HG02763 (cell line): ENCODE results near the gene EXOC6B.

Source experiments
- ATAC-seq: cut with Tn5 transposase; IDR thresholded peaks from one replicate; pipeline ENCODE4 v1.9.1; 2021; ENCODE audit warnings: mild to moderate bottlenecking, moderate library complexity; ENCODE audit not compliant: unreplicated experiment

EXOC6B gene

DNA sequence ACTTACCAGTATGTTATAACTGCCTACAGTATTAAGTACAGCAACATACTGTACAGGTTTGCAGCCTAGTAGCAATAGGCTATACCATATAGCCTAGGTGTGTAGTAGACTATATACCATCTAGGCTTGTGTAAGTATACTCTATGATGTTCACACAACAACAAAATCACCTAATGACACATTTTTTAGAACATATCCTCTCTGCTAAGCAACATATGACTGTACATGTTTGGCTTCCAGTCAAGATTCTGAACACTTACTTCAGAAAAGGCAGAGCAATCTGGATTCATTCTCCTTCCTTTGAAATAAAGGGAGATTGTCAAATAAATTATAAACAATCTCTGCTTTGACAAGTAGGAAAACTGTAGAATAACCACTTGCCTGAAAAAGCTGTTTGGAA lies 81.8 kb downstream of the EXOC6B start:
- ATAC-seq = no peak

DNA sequence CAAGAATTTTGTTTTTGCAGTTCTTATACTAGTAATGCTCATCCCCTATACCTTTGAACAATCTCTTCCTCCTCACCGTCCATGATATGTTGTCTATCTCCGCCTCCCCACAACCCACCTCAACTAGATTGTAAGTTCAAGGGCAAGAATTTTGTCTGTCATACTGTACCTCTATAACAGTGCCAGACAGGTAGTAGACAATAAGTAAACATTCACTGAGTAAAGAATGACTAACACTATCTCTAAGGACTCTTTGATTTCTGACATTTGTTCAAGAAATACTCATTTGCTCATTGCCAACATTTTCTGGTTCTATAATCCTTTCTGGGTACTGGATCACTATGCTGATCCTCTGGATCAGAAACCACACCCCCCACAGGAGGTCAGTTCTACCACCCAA lies 82.4 kb downstream of the EXOC6B start:
- ATAC-seq = no peak

DNA sequence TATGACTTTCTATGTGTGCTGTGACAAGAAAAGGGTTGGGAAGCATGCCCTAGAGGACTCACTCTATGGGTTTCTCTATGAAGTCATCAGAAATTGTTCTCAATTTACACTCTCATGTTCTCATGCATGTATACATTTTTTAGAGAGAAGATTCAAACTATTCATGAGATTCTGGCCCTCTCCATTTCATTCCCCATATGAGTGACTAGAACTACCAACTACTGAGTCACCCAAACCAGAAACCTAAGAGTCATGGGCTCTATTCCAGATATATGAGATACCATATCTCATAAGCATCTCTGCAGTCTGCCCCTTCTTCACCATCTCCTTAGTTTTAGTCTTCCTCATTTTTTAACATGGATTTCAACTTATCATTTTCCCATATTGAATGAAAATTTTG lies 87.7 kb downstream of the EXOC6B start:
- ATAC-seq = no peak

DNA sequence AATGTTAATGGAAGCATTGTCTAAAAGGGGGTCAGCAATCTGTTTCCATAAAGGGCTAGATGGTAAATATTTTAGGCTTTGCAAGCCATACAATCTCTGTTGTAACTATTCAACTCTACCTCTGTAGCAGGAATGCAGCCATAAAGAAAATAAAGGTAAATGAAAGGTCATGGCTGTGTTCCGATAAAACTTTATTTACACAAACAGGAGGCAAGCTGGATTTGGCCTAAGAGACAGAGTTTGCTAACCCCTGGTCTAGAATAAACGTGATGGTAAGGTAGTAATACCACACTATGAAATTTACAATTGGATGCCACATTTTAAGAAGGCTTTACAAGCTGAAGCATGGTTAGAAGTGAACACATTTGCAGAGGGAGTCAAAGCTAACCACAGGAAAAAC lies 91.4 kb downstream of the EXOC6B start:
- no peak for ATAC-seq

DNA sequence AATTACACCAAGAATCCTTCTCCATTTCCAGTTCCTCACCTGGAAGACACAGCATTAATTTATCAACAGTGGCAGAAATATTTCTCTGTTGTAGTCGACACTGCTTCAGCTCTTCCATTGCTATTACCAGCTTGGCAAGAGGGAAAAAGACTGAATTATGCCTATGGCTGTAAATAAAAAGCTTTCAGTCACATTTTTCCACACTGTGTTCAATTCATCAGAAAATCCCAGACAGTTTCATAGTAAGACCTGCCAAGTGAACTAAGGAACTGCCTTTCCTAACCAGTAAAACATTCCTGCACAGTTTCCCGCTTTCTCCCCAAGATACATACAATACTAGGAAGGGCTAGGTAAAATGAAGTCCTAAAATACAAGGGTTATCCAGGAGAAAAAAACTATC lies 94.7 kb downstream of the EXOC6B start:
- ATAC-seq = no peak

DNA sequence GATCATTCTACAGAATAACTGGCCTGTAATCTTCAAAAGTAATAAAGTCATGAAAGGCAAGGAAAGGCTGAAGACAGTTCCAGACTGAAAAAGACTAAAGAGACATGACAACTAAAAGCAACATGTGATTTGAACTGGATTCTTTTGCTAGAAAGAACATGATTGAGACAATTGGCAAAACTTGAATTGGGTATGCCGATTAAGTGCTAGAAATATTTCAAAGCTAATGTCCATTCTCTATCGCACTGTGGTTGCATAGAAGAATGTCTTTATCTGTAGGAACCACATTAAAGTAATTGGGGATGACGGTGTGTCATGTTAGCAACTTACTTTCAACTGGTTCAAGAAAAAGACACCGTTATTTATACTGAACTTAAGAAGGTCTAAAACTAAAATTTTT lies 98.5 kb downstream of the EXOC6B start:
- ATAC-seq = no peak

DNA sequence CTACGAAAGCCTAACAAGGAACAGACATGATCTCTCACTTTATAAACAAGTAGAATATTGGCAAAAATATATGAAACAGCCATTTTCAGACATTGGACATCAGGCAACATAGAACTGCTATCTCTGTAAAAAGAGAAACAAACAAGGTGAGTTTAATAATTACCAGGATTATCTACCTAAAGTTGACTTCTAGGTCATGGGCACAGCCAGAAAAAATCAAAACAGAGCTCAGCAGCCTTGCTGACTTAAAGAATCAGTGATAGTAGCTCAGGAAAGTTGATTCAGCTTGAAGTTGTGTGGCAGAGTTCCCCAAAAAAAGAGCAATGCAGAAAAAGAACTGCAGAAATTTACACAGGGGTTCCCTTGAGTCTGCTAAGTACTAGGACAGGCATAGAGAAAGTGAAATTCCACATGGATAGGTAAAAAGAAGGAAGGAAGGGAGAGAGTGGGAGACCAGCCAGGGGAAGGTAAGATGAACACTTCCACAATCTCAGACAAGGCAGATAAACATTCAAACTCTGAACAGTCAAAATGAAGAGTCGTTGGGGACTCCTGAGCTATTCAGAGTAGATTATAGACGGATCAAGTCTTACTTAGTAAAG lies 102.0 kb downstream of the EXOC6B start:
- no peak for ATAC-seq

DNA sequence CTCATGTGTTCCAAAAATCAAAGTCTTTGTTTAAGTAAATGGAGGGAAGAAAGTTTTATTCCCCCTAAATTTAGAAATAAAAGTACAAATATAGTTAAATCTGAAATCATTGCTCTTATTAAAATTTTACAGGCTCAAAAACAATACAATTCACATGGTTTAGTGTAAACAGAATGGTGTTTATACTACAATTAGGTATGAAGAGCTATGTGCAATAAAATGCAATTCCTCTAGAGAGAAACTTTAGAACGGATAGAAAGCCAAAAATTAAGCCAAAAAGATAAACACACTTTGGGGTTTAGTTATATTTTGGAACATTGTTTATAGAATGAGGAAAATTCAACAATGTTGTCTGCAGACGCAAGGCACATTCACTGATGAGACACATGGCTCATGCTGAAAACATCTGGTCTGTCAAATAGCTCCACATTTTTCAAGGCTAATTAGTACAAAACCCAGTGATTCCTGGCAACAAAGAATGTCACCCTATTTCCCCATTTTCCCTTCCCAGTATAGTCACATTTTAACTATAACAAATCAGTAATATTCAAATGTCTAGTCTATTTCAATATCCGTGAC lies 103.3 kb downstream of the EXOC6B start:
- ATAC-seq = no peak

DNA sequence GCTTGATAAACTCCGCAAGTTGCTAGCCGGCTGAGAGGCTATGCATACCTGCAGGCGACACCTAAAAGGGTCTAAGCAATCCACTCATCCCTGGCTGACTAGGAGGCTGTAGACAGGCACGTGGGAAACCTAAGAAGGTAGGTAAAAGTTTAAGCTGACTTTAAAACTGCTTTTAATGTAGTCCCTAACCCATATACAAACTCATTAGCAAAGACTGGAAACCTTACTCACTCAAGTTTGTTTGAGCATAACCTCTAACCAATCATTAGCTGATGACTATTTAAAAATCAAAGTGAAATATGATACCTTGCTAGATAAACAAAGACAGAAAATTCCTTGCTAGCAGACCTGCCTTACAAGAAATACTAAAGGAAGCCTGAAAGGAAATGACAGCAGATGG lies 106.4 kb downstream of the EXOC6B start:
- ATAC-seq = no peak

DNA sequence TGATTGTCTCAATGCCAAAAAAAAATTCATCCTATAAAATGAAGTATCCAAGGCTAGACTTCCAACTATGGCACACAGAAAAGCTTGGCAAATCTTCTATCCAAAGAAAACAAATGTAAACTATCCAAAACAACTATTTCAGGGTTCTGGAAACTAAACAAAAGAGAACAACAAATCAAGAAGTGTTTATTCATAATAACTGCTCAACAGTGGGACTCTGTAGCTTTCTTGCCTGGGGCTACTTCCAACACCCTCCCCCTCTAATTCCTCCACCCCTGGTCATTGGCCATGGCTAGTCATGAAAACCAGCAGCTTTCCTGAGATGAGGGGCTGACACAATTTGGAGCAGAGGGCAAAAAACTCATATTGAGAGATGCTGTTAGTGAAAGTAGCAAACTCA lies 107.0 kb downstream of the EXOC6B start:
- ATAC-seq = no peak

DNA sequence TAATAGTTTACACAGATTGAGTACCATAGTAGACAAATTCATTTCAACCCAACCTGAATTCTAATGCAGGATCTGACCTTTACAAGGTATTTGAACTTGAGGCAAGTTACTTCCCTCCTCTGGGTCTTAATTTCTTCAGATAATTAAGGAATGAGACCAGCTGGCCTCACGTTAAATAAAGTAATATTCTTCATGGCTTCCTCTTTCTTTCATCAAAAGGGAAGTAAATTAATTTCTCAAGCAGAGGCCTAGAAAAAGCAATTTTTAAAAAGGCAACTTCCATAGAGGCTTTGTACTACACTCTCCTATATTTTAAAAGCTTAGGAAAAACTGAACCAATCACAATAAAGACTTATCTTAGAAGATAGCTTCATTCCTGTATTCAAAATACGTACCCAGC lies 109.2 kb downstream of the EXOC6B start:
- no peak for ATAC-seq

DNA sequence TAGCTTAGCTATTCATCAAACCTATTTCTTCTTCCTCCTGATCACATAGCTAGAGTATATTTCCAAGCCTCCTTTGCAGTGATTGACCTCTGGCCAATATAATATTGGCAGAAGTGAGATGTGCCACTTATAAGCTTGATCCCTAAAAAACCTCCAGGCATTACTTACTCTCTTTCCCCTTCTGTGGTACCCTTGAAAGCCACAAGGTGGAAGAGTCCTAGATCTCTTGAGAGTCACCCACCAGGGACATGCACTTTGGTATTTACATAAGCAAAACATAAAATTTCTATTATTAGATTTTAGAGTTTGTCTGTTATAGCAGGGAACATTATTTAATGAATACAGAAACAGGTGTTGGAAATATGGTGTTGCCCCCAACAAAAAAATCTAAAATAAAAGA lies 112.0 kb downstream of the EXOC6B start:
- no peak for ATAC-seq

DNA sequence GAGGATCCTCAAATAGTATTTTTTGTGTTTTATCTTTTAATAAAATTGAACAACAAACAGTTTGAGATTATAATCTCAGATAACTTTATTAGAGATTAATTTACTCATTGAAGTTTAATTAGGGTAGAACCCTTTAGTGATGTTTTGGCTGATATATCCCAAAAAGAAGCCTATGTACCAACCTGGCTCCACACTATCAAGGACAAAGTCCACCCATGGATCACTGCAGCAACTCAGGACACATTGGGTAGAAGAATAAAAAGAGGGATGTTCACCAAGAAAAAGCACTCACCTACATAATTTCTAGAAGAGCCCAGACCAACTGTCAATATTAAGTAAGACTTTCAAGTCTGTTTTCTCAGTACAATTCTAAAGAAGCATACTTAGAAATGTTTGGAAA lies 112.9 kb downstream of the EXOC6B start:
- no peak for ATAC-seq

DNA sequence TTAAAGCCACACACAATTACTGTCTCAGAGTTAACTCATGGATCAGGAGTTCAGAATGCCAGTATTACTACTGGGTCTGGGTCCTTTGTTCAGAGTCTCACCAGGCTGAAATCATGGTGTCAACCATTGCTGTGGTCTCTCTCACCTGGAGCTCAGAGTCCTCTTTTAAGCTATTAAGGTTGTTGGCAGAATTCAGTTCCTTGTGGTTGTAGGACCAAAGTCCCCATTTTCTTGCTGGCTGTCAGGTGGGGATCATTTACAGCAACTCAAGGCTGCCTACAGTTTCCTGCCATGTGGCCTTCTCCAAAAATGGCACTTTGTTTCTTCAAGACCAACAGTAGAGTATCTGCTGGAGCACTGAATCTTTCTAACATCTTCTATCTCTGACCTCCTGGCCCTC lies 113.5 kb downstream of the EXOC6B start:
- no peak for ATAC-seq

DNA sequence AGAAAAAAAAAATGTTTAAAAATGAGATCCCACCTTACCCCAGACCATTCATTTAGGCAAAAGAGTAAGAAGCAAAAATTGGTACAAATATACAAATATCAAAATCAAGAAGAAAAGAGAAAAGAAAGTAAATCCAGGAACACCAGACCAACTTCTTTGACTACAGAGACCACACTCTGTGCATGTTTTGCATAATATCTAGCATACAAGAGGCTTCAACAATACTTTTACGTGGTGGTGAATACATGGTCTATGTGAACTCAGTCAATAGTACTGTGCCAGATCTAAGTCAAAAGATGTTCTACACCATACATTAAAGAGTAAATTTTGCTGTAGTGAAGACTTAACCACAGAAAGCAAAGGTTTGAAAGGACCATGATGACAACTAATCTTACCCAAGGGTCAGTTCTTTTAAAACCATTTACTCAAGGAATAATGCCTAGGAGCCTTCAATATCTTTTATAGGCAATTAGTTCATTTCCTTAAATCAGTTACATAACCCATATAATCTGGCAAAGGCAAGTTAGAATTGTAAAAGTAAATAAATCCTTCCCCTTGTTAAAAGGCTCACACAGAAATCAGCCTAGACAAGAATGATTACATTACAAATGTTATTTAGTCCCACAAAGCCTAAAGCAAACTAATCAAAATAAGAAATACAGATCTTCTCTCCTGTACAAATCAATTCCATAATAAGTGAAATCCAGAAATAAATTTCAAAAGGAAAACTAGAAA lies 115.2 kb downstream of the EXOC6B start:
- ATAC-seq = no peak

DNA sequence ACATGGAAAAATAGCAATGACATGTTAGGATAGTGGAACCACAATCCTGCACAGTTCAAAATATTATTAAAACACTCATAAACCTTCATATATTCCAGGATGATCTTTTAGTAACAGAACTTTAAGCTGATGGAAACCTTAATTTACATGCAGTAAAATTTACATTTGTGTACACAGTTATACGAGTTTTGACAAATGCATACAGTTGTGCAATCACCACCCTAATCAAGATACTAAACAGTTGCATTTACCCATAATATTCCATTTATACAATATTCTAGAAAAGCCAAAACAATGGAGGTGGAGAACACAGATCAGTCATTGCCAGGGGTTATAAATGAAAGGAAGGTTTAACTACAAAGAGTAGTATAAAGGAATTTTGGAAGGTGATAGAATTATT lies 117.6 kb downstream of the EXOC6B start:
- no peak for ATAC-seq

DNA sequence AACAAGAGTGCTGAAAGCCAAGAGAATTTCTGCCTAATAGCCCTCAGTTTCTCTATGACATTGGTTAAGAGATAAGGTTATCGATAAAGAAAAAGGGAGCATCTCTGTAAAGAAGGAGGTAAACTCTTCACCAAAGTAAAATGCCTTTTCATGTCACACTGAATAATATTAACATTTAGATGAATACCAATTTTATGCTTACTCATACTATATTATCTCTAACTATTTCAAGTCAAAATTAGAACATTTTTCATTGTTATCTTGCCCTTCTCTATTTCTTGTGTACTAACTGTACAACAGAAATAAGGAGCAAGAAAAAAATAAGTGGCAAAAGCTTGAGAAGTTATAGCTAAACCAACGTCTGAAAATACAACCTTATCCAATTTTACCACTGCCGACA lies 127.5 kb downstream of the EXOC6B start:
- no peak for ATAC-seq

DNA sequence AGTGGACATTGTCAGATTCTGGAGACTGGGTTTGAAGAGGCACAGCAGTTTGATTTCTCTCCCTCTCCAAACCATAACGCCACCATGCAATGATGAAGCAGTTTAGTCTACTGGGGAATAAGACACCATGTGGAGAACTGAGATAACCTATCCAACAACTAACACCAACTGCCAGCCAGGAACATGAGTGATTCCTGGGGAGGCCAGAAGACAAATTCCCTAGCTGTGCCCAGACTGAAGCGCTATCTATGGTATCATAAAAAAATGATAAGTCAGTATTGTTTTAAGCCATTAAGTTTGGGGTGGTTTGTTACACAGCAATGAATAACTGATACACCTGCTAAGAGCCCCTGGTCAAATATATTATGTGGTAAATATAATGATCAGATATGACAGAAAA lies 129.3 kb downstream of the EXOC6B start:
- no peak for ATAC-seq

DNA sequence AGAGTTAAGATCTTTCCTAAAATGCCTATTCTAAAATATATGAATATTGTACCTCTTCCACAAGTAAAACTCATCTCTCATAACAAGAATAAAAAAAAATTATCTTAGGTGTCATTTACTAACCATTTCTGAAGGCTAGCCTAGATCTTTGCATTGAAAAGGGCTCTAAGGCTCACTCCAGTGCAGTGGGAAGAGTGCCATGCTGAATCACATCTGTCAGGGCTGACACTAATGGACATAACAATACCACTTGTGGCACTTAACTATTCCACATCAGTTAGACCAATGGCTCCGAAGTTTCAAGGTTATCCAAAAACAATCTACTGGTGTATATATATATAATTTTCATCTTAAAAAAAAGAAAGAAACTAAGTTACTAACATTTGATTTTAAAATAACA lies 130.2 kb downstream of the EXOC6B start:
- ATAC-seq = no peak

DNA sequence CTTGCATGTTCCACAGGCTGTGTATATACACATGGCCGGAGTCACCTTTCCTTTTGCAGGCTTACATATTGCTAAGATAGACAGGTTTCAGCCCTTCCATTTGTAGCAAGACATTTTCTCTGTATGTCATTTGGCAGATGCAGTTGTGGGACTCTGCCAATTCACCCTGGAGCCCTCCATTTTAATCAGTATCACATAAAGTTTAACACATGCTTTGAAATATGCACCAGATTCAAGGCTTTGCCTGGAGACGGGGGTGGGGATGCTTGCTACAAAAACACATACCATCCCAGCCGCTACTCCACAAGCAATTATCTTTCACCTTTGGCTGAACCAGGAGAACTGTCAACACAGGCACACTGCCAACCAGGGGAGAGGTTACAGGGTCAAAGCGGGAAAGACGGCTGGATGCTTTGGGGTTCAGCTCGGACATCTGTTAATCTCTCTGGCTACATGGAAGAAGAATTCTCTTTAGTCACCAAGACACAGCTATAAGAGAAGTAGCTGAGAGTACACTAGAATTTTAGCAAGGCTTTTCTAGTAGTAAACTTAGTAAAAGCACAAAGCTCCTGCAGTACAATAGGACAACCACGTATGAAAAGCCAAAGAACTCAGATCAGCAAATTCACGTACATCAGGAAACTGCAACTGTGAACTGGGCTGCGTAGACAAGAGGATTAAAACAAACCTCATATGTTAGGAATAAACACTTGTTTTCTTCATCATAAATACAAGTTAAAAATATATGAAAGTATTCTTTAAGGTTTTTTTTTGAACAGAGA lies 130.9 kb downstream of the EXOC6B start:
- ATAC-seq = no peak

DNA sequence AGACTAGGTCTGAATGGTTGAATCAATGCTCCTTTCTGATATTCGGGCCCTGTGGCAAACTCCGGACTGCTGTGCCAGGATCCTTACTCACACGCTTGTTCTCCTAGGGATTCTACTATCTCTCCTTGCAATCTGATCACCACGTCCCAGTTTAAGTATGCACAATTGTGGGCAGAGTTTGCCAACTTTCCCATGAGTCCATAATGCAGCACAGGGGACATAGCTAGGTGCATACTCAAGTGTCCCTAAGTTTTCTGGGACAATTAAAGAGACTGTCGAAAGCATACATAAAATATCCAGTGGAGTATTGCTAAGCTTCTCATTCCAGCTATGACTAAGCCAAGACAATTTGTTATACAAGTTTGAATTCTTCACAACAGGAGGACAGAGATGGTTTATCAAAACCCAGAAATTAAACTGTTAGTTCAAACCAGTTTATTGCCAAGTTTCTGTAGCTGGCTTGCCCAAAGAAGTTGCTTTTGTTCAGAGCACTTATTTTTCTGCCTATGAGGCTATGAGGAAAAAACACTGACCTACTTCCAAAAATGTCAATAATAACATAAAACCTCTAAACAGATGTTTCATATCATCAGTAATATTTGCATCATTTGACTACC lies 136.1 kb downstream of the EXOC6B start:
- no peak for ATAC-seq
